Activated effector memory CD4-positive, alpha-beta T cell treated with Interleukin-2 at 50 U/mL for 16 hours (primary cell): Measurements from ENCODE around the gene AKT1S1.

Experiments used
- DNase-seq: peaks from one replicate; pipeline ENCODE4 v3.0.0-alpha.2; 2020

AKT1S1 gene

DNA sequence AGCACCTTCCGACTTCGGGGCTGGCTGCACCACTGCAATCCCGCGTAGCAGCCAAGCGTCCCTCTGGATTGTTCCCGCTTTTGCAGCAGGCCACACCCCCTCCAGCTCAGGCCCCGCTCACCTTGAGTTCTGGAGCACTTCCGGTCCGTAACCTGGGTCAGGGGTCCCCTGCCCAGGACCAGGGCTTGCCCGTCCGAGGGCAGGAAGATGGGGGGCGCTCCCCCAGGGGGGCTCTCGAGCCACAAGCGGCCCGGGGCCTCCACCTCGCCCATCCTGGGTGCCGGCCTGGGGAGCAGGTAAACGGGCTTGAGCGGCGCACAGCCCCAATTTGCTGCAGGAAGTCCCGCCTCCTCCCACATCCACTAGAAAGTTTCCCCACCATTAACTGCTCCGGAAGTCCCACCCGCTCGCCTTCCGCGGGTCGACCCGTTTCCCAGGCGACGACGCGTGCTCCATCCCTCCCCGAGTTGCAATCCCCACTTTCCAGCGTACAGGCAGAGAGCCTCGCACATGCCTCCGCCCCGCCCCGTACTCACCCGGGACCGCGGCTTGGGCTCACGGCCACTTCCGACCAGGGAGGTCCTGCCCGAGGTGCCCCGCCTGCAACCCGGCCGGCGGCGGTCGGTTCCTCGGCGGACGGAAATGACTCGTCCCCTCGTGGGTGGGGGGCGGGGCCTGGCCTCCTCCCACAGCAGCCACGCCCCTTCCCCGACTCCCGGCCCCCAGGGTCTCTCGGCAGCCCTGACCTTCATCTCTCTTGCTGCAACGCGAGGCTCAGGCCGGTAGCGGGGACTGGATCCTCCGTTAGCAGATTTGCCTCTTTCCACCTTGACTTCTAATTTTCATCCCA is 10.0 kb downstream of the AKT1S1 start, which contains the start of gene PNKP:
TSS of gene PNKP (minus strand) at position 644 of the 850 bp plus-strand sequence. CDS start at position 272, 372 bp downstream.
- peak; percentile 85 for DNase-seq

- no peak for DNase-seq
Measured at GRCh38 chr19:49864890-49865289, 12.3 kb downstream of the AKT1S1 start.

DNA sequence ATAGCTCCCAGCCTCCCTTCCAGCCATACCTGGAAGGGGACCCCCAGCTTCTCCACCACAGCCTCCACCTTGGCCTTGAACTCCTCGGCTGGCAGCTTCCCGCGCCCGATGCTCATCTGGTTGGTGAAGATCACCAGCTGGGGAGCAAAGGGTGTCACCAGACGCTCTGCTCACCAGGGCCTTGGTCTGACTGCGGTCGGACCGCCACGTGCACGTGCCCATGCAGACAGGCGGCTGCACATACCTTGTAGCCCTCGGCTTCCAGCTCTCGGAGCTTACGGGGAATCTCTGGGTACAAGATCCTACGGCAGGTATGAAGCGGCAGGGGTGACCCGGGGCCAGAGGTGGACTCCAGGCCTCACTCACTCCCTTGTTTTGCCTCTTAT is 13.2 kb downstream of the AKT1S1 start:
- DNase-seq = no peak

DNA sequence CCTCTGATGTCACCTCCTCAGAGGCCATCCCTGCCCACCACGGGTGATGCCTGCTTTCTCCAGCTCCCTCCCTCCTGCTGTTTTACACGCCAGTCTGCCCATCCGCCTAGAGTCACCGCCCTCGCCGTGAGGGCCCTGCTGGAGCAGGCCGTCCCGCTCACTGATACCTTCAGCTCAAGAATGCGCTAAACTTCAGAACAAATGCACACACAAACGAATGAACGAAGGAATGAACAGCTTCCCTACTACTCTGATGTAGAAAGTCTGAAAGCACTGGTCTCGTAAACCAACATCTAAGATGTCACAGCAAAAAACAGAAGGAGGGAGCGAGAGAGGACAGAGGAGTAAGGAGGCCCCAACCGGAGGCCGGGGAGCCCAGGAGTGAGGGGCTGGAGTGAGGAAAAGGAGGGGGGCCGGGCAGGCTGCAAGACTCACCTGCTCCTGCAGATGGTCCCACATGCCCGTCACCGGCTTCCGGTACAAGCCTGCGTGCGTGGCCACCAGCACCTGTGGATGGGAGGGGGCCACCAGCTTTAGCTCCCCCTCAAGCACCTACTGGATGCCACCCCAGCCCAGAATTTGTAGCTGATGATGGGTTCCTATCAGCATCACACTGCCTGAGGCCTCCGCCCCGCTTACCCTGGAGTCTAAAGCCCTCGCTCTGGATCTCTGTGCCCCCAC is 13.8 kb downstream of the AKT1S1 start:
- no peak for DNase-seq

DNA sequence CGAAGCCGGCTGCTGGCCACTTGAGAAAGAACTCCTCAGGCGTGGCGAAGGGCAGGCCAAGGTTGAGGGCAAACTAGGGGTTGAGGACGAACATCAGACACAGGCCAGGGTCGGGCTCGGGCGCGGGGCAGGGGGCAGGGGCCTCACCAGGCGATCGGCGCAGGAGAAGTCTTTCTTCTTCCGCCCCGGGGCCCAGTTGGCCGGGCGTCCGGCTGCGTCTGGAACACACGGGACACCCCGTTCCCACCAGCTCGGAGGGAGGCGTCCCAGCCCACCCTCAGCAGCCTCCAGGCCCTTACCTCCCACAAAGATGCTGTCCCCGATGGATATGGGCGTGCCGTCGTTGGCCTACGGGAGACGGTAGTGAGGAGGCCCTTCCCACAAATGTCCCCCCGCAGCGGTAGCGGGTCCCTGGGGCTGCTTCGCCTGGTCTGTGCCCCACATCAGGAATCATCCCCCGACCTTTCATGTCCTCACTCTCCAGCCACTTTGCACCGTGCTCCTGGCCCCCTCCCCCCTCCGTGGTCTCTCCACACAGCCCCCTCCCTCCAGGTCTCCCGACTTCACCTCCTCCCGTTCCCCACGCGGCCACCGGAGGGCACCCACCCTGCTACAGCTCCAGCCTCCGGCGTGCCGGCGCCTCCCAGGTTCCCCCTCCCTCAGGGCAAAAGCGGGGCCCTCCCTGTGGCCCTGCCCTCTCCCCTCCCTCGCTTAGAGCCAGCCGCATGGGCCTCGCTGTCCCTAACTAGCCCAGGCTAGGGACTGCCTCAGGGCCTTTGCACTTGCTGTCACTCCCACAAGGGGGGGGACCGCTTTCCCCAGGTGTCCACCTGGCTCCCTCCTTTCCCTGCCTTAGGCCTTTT is 14.5 kb downstream of the AKT1S1 start:
- no peak for DNase-seq

GRCh38 chr19:49861541-49862378 is 15.4 kb downstream of the AKT1S1 start:
- DNase-seq = no peak

DNA sequence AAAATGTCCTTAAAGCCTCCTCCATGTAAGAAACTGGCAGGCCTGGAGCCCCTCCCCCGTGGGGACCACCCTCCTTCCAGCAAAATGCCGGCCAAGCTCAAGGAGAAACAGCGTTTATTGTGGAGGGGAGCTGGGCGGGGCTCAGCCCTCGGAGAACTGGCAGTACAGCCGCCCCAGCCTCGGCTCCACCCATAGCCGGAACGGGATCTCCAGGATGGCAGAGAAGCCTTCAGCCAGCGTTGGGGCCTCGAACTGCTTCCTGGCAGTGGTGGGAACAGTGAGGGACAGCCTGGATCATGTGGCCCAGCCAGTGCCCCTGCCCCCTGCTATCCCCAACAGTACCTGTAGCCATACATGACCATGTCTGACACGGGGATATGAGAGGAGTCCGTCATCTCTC is 16.0 kb downstream of the AKT1S1 start:
- no peak for DNase-seq

DNA sequence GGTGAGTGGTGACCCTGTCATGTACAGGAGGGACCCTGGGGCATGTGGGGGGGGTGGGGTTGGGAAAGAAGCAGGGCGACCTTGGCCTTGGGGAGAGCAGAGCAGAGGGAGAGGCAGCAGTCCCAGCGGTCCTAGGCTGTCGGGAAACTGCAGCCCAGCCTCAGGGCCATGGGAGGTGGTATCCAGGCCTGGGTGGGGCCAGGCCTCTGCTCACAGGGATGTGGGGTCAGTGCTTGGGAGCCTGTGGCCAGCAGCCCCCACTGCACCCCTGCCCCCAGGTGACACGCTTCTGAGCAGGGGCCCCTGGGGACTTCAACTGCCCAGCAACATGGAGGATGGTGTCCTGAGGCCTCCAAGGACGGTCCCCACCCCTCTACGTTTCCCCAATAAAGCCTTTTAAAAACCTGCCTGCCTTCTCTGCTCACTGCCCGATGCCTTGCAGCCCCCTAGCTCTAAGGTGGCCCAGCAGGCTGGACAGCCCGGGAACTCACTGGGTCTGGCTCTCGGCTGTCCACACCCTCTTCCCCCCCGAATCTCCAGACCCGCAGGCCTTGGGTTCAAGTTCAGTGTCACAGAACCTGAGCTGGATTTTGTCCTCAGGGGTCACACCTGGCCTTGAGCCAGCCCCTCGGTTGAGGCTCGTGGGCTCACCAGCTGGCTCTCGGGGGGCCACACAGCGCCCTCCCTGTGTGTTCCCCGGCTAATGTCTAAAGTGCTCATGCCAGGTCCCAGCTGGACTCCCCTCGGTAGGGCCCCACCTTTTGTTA is 16.6 kb downstream of the AKT1S1 start:
- DNase-seq = no peak

- no peak for DNase-seq
Measured at GRCh38 chr19:49859682-49860335, 17.3 kb downstream of the AKT1S1 start.

- no peak for DNase-seq
Measured at GRCh38 chr19:49858088-49858985, 18.8 kb downstream of the AKT1S1 start.

DNA sequence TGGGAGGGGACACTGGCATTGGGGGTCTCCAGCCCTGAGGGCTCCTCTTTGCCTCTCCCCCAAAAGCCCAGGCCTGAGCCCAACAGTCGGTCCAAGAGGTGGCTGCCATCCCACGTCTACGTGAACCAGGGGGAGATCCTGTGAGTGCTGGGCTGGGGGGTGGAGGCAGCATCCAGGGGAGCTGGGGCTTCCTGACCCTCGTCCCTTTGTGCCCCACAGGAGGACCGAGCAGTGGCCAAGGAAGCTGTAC is 19.4 kb downstream of the AKT1S1 start:
- DNase-seq = no peak

GRCh38 chr19:49857061-49857837 is 19.9 kb downstream of the AKT1S1 start:
- DNase-seq = no peak

GRCh38 chr19:49856574-49857021 is 20.6 kb downstream of the AKT1S1 start:
- no peak for DNase-seq

GRCh38 chr19:49855676-49856573 is 21.2 kb downstream of the AKT1S1 start:
- DNase-seq = no peak

GRCh38 chr19:49855277-49855675 is 21.9 kb downstream of the AKT1S1 start:
- DNase-seq = no peak

GRCh38 chr19:49854378-49855263 is 22.5 kb downstream of the AKT1S1 start:
- no peak for DNase-seq

- DNase-seq = no peak
Measured at GRCh38 chr19:49853852-49854377, 23.2 kb downstream of the AKT1S1 start.
